ENCODE results near the gene CLEC11A.
A peak's percentile ranks its signal among the peaks of the same experiment; 100 is the strongest.

The CLEC11A gene

GRCh38 chr19:50723069-50723468, at the start of gene CLEC11A:
CLEC11A (plus strand) TSS chr19:50723364; CDS start chr19:50723526, 162 bp downstream.
- DNase-seq, result no peak

- no peak for DNase-seq
Measured at GRCh38 chr19:50676625-50677197, 46.5 kb upstream of the CLEC11A start.

GRCh38 chr19:50677636-50678035, 45.5 kb upstream of the CLEC11A start:
- DNase-seq, result no peak

DNA sequence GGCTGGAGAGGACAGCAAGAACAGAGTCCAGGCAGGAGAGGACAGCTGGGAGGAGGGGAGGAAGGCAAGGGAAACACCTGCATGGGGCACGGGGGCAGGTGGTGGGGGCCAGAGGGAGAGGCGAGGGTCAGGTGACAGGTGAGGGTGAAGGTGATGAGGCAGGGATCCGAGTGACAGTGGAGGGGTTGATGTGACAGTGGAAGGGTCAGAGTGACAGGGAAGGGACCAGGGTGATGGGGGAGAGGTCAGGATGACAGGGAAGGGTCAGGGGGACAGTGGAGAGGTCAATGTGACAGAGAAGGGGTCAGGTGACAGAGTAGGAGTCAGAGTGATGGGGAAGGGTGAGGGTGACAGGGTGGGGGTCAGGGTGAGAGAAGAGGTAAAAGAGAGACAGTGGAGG, 44.8 kb upstream of the CLEC11A start:
- DNase-seq, result no peak

GRCh38 chr19:50679177-50680125, 43.7 kb upstream of the CLEC11A start:
- DNase-seq, result peak; percentile 61

DNA sequence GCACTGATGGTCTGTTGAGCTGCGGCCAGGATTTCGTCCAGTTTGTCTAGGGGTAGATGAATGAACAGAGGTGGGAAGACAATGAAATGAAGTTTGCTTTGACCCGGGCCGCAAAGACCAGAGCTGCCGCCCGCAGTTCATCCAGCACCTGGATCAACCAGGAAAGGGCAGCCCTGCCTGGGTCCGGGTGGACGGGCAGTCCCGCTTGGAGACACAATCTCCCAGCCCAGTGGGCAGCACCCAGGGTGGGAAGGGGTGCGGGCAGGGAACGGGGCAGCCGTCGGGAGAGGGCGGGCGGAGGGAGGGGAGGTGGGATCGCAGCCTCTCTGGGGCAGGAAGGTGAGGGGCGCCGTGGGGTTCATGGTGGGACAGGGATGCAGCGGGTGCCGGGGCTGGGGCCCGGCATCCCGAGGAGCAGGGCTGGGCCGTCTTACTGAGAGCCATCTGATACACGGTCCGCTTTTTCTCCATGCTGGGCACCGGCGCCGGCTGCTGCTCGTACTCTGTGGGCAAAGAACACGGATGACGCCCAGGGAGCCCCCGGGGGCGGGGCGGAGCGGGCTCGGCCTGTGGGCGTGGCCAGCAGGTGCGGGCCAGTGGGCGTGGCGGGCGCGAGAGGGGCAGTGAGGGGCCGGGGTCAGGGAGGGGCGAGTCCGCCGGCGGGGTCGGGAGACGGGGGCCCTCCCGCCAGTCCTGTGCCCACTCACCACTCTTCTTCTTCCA, 36.7 kb upstream of the CLEC11A start:
- no peak for DNase-seq

- no peak for DNase-seq
Measured at GRCh38 chr19:50688766-50689165, 34.4 kb upstream of the CLEC11A start.

DNA sequence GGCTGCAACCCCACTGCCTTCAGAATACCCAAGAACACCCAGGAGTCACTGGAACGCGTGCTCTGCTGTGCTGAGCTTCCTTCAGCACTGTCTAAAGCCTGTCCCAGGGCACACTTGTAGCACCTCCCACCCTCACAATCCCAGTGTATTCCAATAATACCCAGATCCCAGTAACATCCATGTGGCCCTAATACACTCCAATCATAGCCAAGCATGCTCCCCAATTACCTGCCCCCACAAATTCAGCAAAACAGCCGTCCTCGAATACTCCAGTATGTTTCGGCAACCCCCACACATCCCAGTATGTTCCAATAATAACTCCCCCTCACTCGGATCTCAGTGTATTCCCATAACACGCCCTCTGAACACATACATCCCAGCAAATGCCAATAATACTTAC, 32.7 kb upstream of the CLEC11A start:
- no peak for DNase-seq

DNA sequence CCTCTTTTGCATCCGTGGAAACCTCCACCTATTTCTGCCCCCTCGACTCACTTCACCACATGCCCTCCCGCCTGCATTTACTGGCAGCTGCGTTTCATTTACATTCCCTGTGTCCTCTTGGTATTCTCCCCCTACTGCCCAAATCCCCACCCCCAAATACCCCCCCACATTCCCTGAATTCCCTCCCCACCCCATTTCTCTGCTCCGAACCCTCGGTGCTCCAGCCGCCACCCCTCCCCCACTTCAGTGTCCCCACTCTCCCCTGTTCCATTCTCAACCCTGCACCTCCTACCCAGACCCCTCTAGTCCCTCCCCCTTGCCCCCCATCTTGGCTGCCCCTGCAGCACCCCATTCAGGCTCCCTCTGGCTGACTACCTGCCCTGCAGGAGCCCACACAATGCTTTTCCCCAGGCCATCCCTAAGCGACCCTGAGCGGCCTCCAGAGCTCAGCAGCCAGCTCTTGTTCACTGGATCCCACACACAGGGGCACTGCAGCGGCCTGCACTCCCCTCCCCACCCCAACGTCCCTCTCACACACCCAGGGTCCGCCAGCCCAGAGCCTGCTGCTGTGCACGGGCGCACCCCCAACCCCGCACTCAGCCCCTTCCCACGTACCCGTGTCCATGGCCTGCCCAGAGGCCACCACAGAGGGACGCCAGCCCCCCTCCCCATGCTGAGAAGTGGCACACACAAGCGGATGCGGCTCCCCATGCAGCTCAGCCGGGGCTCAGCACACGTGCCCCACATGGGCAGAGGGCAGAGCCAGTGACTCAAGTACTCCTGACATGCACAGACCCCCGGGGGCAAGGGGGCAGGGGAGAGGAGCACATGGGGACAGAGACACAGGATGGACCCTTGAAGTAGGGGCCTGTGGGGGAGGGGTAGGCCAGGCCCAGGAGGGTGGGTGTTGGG, 29.8 kb upstream of the CLEC11A start:
- no peak for DNase-seq

- DNase-seq, result no peak
Measured at GRCh38 chr19:50694815-50695145, 28.4 kb upstream of the CLEC11A start.

DNA sequence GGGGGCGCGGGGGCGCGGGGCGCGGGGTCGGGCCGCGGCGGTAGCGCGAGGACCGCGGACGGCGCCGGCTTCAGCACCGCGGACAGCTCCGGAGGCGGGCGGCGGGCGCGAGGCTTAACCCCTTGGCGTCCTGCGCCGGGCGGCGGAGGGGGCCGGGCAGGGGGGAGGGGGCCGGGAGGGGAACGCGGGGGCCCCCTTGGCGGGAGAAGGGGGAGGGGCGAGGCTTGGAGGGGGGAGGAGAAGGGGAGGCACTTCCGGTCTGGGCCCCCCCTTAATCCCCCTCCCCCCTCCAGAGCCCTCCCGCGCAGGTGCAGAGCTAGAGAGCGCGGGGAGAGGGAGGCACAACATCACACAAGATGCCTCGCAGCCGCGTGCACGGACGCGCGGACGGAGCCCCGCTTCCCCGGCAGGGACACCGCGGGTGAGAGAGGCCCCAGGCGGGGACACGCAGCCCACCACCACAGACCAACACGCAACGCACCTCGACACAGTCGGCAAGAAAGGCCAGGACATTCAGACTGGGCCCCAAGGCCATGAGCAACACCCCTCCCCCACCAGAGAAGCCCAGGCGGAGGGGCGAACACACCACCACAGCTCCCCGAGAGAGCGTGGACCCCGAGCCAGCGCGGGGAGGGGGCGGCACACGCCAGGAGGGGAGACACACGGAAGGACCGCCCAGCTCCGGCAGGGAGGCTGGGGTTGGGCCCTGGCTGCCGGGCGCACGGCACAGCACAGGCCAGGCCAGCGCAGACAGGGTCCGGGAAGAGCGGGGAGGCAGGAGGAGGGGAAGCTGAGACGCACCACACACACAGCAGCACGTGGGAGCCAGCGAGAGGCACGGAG, 27.7 kb upstream of the CLEC11A start:
- no peak for DNase-seq

DNA sequence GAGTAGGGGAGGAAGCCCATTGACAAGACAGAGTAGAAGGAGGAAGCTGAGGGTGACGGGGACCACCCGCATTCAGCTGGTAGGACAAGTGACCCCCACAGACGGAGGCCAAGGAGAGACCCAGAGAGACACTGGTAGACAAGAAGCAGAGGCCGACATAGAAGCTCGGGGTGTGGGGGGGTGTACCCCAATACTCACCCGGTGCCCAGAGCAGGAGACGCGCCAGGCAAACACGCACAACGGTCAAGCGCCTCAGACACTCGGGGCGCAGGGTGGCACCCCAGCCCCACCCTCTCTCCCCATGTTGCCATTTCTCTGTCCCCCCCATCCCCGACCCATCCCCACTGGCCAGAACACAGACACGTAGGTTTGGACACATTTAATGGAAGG, 27.1 kb upstream of the CLEC11A start:
- DNase-seq, result no peak

- DNase-seq, result no peak
Measured at GRCh38 chr19:50697414-50698124, 25.6 kb upstream of the CLEC11A start.

DNA sequence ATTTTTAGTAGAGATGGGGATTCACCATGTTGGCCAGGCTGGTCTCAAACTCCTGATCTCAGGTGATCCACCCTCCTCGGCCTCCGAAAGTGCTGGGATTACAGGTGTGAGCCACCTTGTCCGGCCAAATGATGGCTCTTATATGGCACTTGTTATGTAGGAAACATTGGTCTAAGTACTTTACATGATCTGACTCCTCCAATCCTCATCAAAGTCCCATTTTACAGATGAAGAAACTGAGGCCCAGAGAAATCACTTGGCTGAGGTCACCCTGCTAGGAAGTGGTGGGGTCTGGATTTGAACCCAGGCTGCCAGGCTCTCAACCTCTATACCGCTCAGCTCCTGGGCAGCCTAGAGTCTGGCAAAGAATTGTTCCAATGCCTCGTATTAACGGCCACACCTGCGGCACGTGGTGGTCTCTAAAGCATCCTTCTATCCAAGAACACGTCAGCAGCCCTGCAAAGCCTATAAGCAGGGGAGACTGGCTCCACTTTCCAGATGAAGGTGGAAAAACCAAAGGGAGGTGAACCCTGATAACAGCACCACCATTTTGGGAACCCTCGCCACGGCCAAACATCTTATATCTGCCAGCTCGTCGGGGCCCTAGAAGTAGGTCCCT, 21.7 kb upstream of the CLEC11A start:
- DNase-seq, result no peak

DNA sequence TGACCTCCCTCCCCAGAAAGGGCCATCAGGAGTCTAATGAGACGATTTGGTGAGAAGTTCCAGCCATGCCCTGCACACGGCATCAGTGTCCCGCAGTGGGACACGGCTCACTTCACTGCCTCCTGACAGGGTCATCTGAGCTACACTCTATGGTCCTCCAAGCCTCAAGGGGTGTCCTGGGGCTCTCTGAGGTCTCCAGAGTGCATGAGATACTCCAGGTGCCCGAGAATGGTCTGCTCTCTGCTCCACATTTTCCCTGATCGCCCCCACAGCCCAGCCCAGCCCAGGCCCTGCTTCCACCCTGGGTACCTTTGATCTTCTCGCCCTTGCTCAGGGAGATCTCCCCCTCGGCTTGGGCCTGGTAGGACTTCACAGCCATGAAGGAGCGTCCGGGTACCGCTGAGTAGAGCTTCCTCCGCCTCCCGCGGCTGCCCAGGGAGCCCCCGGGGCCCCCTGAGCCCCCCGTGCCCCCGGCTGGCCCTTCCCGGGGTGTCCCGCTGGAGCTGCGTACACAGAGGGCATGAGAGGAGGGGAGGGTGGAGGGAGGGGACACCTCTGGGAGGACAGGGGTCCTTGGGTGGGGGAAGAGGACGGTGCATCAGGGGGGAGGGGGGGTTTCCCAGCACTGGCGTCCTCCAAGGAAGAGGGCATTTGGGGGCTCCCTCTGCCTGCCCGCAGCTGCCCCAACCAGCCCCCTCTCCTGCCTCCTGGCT, 20.9 kb upstream of the CLEC11A start:
- DNase-seq, result no peak

DNA sequence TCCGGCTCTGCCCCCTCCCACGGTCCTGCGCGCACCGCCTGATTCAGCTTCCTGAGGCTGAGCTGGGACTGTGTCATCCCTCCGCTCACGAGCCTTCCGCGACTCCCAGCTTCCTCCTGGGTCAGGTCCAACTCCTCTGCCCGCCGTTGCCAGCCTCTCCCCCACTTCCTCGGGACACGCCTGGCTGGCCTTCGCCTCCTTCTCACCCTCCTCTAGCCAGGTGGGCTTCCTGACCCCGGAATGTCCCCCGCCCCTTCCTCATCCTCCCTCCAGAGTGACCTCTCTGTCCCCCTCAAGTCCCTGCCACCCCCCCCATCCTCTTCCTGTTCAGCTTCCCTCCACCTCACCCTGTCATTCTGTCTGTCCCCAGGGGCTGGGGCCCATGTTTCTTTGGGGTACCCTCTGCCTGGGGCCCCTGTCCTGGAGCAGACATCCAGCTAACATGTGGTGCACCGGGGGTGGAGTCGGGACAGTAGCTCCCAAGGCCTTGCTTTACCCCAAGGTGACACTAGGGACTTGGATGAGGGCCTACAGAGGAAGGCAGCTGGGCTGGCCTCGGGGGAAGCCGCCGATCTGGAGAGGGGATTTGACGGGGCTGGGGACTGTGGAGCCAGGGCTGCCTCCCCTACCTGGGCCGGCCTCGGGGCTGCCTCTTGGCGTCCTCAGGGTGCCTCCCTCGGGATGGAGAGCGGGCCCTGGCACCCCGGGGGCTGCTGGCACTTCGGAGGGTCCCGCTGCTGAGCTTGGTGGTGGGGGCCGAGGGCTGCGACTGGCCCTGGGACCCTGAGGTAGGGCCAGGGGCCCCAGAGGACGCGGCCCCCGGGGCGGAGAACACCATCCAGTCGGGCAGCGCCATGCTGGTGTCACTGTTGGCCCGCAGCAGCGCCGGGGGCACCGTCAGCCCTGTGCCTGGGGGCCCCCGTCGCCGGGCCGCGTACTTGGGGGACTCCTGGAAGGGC, 20.0 kb upstream of the CLEC11A start:
- no peak for DNase-seq

DNA sequence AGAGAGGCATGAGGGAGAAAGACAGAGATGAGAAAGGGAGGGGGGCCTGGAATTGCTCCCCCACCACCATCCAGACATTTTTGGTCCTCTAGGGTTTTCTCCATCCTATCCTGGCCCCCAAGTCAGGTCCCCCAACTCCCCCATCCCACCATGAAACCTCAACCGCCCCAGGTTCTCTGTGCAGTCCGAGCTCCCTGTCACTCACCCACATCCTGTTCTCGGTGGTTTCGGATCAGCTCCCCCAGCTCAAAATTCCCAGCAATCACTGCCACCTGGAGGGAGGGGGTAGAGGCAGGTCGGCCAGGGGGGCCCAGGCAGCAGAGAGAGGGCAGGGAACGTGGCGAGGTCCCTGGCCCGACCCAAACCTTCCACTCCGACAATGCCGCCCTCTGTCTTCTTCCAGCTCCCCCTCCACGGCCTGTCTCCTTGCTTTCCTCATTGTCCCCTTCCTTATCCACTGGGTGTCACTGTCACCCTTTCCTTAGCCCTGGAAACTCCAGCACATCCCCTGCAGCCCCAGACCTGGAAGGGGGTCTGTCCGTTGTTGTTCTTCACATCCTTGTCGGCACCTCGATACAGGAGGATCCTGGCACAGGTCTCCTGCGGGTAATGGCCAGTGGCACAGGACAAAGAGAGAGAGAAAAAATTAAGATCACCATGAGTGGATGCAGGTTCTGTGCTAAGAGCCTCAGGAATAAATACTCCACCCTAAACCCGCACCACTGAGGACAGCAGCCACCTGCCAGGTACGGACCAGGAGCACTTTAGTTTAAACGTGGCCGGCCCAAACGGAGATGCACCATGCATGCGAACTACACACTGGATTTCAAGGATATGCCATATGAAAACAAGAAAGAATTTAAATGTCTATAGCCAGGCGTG, 19.0 kb upstream of the CLEC11A start:
- DNase-seq, result no peak
